Lung (tissue), 12 donors: ENCODE results near the gene KIDINS220. TPM values are rescaled to one million over a fixed set of nuclear protein-coding genes. Genes with fewer than 3 reads are reported as not detected.

ENCODE experiments used
- ATAC-seq: fragments of 200-7000 bp; cut with Tn5 transposase; one replicate; pipeline ENCODE4 v1.9.1; 2020; ENCODE audit warnings: moderate number of reproducible peaks; ENCODE audit not compliant: insufficient read depth, low FRiP score
- DNase-seq, 3 donors: peaks; one replicate each; pipeline ENCODE4 v3.0.0-alpha.2; 2013 to 2017
- H3K27ac ChIP-seq, 2 donors: one replicate each; pipeline ENCODE4 v1.5.1; 2013; ENCODE audit warnings: mild to moderate bottlenecking in 2 of 2, moderate library complexity in 2 of 2, control low read depth in 1 of 2, inconsistent platforms in 1 of 2, low read depth in 1 of 2, low read length in 1 of 2
- H3K27me3 ChIP-seq, 3 donors: one replicate each; pipeline ENCODE4 v1.5.1; 2013; ENCODE audit warnings: low read length in 2 of 3; ENCODE audit not compliant: control insufficient read depth in 3 of 3, insufficient read depth in 3 of 3
- H3K36me3 ChIP-seq, 4 donors: one replicate each; pipeline ENCODE4 v1.5.1; 2013; ENCODE audit warnings: low read length in 4 of 4, mild to moderate bottlenecking in 1 of 4, moderate library complexity in 1 of 4; ENCODE audit not compliant: control insufficient read depth in 4 of 4, insufficient read depth in 4 of 4
- H3K4me1 ChIP-seq, 5 donors: one replicate each; pipeline ENCODE4 v1.5.1; 2013; ENCODE audit warnings: low read length in 5 of 5, mild to moderate bottlenecking in 2 of 5, moderate library complexity in 1 of 5; ENCODE audit not compliant: control insufficient read depth in 5 of 5, insufficient read depth in 5 of 5
- H3K4me3 ChIP-seq: one replicate; pipeline ENCODE4 v1.5.1; 2013; ENCODE audit warnings: mild to moderate bottlenecking, control low read depth, moderate library complexity
- H3K9ac ChIP-seq, 2 donors: one replicate each; pipeline ENCODE4 v1.5.1; 2013; ENCODE audit warnings: low read length in 2 of 2, control low read depth in 1 of 2; ENCODE audit not compliant: insufficient read depth in 1 of 2
- H3K9me3 ChIP-seq, 4 donors: one replicate each; pipeline ENCODE4 v1.5.1; 2013; ENCODE audit warnings: low read length in 3 of 4, mild to moderate bottlenecking in 1 of 4, moderate library complexity in 1 of 4; ENCODE audit not compliant: control insufficient read depth in 4 of 4, insufficient read depth in 3 of 4
- CTCF ChIP-seq: IDR thresholded peaks from 2 replicates; pipeline ENCODE4 v1.5.1; 2012; ENCODE audit warnings: mild to moderate bottlenecking; ENCODE audit errors: control extremely low read depth, extremely low read depth
- WGBS, 2 donors: extraction: QIAGEN DNeasy Blood & Tissue Kit; methylation state at CpG; one replicate each; pipeline ENCODE4 v1.1.7; 2013; 5-methylcytosine and 5-hydroxymethylcytosine counted together
- polyA plus RNA-seq, 2 donors: library from polyadenylated mRNA; stranded (reverse); fragments of 200-250 nt; gene quantifications; one replicate each; pipeline ENCODE4 v1.2.1, GENCODE V29; 2013
- total RNA-seq, 2 donors: library from RNA; depleted of rRNA in 1 of 2; stranded (reverse); fragments of >200 nt in 1 of 2; gene quantifications; one replicate each; pipeline ENCODE4 v1.2.1, GENCODE V29; 2014 to 2021
- donor health status: control.
- donor health status: control.
- donor health status: Bipolar disorder and iron deficiency.
- donor health status: healthy.
- donor health status: DM: yes; HTN: yes; CAD: no.

KIDINS220 gene
- total and polyA plus RNA-seq, 4 donors: 16.2 to 211 (median 36.4) TPM

DNA sequence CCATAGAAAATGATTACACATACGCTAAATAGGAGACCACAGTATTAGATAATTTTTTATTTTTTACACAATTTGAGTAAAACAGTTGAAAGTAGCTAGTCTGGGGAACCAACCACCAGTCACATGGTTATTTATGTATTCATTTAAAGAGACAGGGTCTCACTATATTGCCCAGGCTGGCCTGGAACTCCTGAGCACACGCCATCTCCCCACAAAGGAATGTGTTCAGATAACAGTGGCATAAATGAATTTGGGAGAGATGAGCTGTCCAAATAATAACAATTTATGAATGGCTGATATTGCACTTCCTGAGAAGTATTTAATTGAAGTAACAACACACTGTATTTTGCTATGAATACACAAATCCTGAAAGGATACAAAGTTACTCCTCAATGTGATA, 39.7 kb downstream of the KIDINS220 start:
- Histone ChIP-seq H3K27ac (no peak overlapping the region), H3K27me3 (no peaks in the 10 kb centered on the region), H3K36me3 (peaks cover 10 to 73% (median 41%) of the 10 kb centered on the region in 4 donors), H3K9ac (no peak overlapping the region), H3K4me3 (no peak overlapping the region), H3K4me1 (peaks cover 0 to 11% (median 0%) of the 10 kb centered on the region in 5 donors), H3K9me3 (peaks cover 0 to 1% (median under 1%) of the 10 kb centered on the region in 4 donors)
- no peak for ATAC-seq
- TF ChIP-seq CTCF: no peak
- no peak for DNase-seq
- 94 to 95% methylated on average over 2 of the region's 2 CpGs for WGBS, 2 donors

GRCh38 chr2:8796878-8797550, 40.4 kb downstream of the KIDINS220 start:
- WGBS, 2 donors: 87 to 89% methylated on average over 6 of the region's 6 CpGs
- peaks cover 10 to 67% (median 36%) of the 10 kb centered on the region in 4 donors for H3K36me3 ChIP-seq
- no peak overlapping the region for H3K9ac ChIP-seq
- ATAC-seq (no peak), DNase-seq (no peak)
- peaks cover 0 to 1% (median 0%) of the 10 kb centered on the region in 4 donors for H3K9me3 ChIP-seq
- H3K27me3 ChIP-seq: no peaks in the 10 kb centered on the region
- no peak for TF ChIP-seq CTCF
- peak overlapping the region in 1 of 2 donors; percentile 42 for H3K27ac ChIP-seq
- H3K4me1 ChIP-seq: peaks cover 0 to 11% (median 0%) of the 10 kb centered on the region in 5 donors
- H3K4me3 ChIP-seq: no peak overlapping the region

- Histone ChIP-seq H3K36me3 (peaks cover 10 to 61% (median 31%) of the 10 kb centered on the region in 4 donors), H3K9me3 (no peaks in the 10 kb centered on the region), H3K27ac (no peak overlapping the region), H3K27me3 (no peaks in the 10 kb centered on the region), H3K4me3 (no peak overlapping the region), H3K9ac (no peak overlapping the region), H3K4me1 (peaks cover 0 to 11% (median 0%) of the 10 kb centered on the region in 5 donors)
- 89 to 94% methylated on average over 9 of the region's 9 CpGs for WGBS, 2 donors
- TF ChIP-seq CTCF: no peak
- DNase-seq: no peak
- no peak for ATAC-seq
Measured at GRCh38 chr2:8796315-8796848, 41.0 kb downstream of the KIDINS220 start.
